H1 (cell line): Measurements from ENCODE around the gene TBPL2. TPM values are rescaled to one million over a fixed set of nuclear protein-coding genes. Genes with fewer than 3 reads are reported as not detected.

Source experiments
- CTCF ChIA-PET: fragments of 300-600 bp; sonication (Branson Sonifier 250); formaldehyde crosslinking; loops from one replicate; lab custom pipeline; 2021; ENCODE audit not compliant: partially characterized antibody; lab: Charles Lee
- POLR2A ChIA-PET: fragments of 300-600 bp; sonication (Branson Sonifier 250); formaldehyde crosslinking; loops from one replicate; lab custom pipeline; 2021; ENCODE audit warnings: inconsistent platforms; ENCODE audit not compliant: partially characterized antibody; lab: Charles Lee
- DNase-seq, 2 experiments: peaks; one replicate each; pipeline versions ENCODE4 v3.0.0 to v3.0.0-alpha.2; 2010 to 2022; ENCODE audit warnings: low spot score in 2 of 2, low read depth in 1 of 2, mixed read lengths in 1 of 2
- FAIRE-seq: peaks from 2 replicates; lab custom pipeline; 2011; peaks lifted over from hg19 to GRCh38; lab: Jason Lieb, UNC
- H2AFZ ChIP-seq: 2 replicates; pipeline ENCODE4 v1.8.1; 2012; ENCODE audit warnings: low read length, inconsistent platforms
- H2AK5ac ChIP-seq: 2 replicates; pipeline ENCODE4 v1.6.1; 2013; ENCODE audit warnings: low read depth, low read length
- H2BK120ac ChIP-seq: replicated peaks from 2 replicates; pipeline ENCODE3; 2013; ENCODE audit warnings: low read depth, low read length, inconsistent platforms
- H2BK12ac ChIP-seq: 2 replicates; pipeline ENCODE4 v1.6.1; 2013; ENCODE audit warnings: low read depth, low read length
- H2BK15ac ChIP-seq: 2 replicates; pipeline ENCODE4 v1.6.1; 2013; ENCODE audit warnings: low read length
- H2BK20ac ChIP-seq: 2 replicates; pipeline ENCODE4 v1.6.1; 2013; ENCODE audit warnings: low read length
- H2BK5ac ChIP-seq: 2 replicates; pipeline ENCODE4 v1.6.1; 2013; ENCODE audit warnings: low read depth, low read length
- H3K14ac ChIP-seq: 2 replicates; pipeline ENCODE4 v1.6.1; 2013; ENCODE audit warnings: inconsistent platforms; ENCODE audit not compliant: insufficient read length
- H3K18ac ChIP-seq: 2 replicates; pipeline ENCODE4 v1.6.1; 2013; ENCODE audit warnings: low read length; ENCODE audit errors: extremely low read depth
- H3K23ac ChIP-seq: 2 replicates; pipeline ENCODE4 v1.6.1; 2013; ENCODE audit warnings: inconsistent platforms; ENCODE audit not compliant: insufficient read length
- H3K23me2 ChIP-seq: 2 replicates; pipeline ENCODE4 v1.6.1; 2013; ENCODE audit warnings: low read depth, low read length
- H3K27ac ChIP-seq: 2 replicates; pipeline ENCODE4 v1.6.1; 2011; ENCODE audit warnings: low read depth, low read length, inconsistent platforms
- H3K27me3 ChIP-seq, 4 experiments: replicated peaks in 1 of 4; 1 replicate in 1 of 4; 2 replicates in 3 of 4; pipeline versions ENCODE4 v1.6.1 to v1.8.1; 2011 to 2013; ENCODE audit warnings: low read length in 3 of 4, mild to moderate bottlenecking in 3 of 4, inconsistent platforms in 2 of 4, mixed read lengths in 2 of 4, moderate library complexity in 1 of 4; ENCODE audit not compliant: control insufficient read depth in 3 of 4, insufficient read depth in 3 of 4; ENCODE audit errors: extremely low read depth in 1 of 4
- H3K36me3 ChIP-seq, 4 experiments: 2 replicates each; pipeline versions ENCODE4 v1.6.1 to v1.8.1; 2011 to 2013; ENCODE audit warnings: mild to moderate bottlenecking in 4 of 4, low read length in 3 of 4, moderate library complexity in 2 of 4, control low read depth in 1 of 4, inconsistent platforms in 1 of 4; ENCODE audit not compliant: insufficient read depth in 4 of 4, control insufficient read depth in 2 of 4
- H3K4ac ChIP-seq: replicated peaks from 2 replicates; pipeline ENCODE3; 2013; ENCODE audit warnings: low read length, low read depth, mixed read lengths, inconsistent platforms; ENCODE audit not compliant: insufficient read length
- H3K4me1 ChIP-seq, 4 experiments: replicated peaks in 1 of 4; 1 replicate in 1 of 4; 2 replicates in 3 of 4; pipeline versions ENCODE4 v1.6.1 to v1.8.1; 2011 to 2013; ENCODE audit warnings: low read length in 3 of 4, inconsistent platforms in 2 of 4, mixed read lengths in 1 of 4; ENCODE audit not compliant: insufficient read depth in 4 of 4, control insufficient read depth in 3 of 4
- H3K4me2 ChIP-seq, 2 experiments: 2 replicates each; pipeline versions ENCODE4 v1.6.1 to v1.8.1; 2011 to 2013; ENCODE audit warnings: low read depth in 2 of 2, low read length in 2 of 2, control low read depth in 1 of 2, inconsistent platforms in 1 of 2, mild to moderate bottlenecking in 1 of 2; ENCODE audit not compliant: insufficient read depth in 1 of 2
- H3K4me3 ChIP-seq, 4 experiments: fragments of 200-600, 300-600 bp in 1 of 4; sonication (generic), shearing (Covaris generic), sonication (Bioruptor Twin) in 1 of 4; 2 replicates each; pipeline versions ENCODE4 v1.5.1 to v1.8.1; 2011 to 2016; ENCODE audit warnings: low read length in 4 of 4, low read depth in 3 of 4, control low read depth in 2 of 4, inconsistent platforms in 2 of 4, mild to moderate bottlenecking in 2 of 4, mixed read lengths in 1 of 4, moderate library complexity in 1 of 4; ENCODE audit not compliant: insufficient read depth in 2 of 4; ENCODE audit errors: extremely low read depth in 1 of 4
- H3K56ac ChIP-seq: replicated peaks from 2 replicates; pipeline ENCODE3; 2013; ENCODE audit warnings: low read depth, mild to moderate bottlenecking, mixed read lengths, low read length, inconsistent platforms; ENCODE audit not compliant: insufficient read length
- H3K79me1 ChIP-seq: 2 replicates; pipeline ENCODE4 v1.6.1; 2013; ENCODE audit warnings: low read depth, low read length, control low read depth
- H3K79me2 ChIP-seq, 2 experiments: 2 replicates each; pipeline versions ENCODE4 v1.6.1 to v1.8.1; 2012 to 2013; ENCODE audit warnings: low read length in 2 of 2, mild to moderate bottlenecking in 2 of 2, inconsistent platforms in 1 of 2; ENCODE audit not compliant: insufficient read depth in 2 of 2, control insufficient read depth in 1 of 2
- H3K9ac ChIP-seq, 4 experiments: replicated peaks in 1 of 4; 1 replicate in 1 of 4; 2 replicates in 3 of 4; pipeline versions ENCODE4 v1.6.1 to v1.8.1; 2011 to 2013; ENCODE audit warnings: low read depth in 3 of 4, low read length in 3 of 4, control low read depth in 2 of 4, mild to moderate bottlenecking in 2 of 4, moderate library complexity in 2 of 4, inconsistent platforms in 1 of 4; ENCODE audit errors: extremely low read depth in 1 of 4
- H3K9me3 ChIP-seq, 2 experiments: 2 replicates each; pipeline versions ENCODE4 v1.6.1 to v1.8.1; 2012 to 2013; ENCODE audit warnings: mild to moderate bottlenecking in 2 of 2, moderate library complexity in 2 of 2, control low read depth in 1 of 2, inconsistent platforms in 1 of 2, low read depth in 1 of 2, low read length in 1 of 2, mixed read lengths in 1 of 2; ENCODE audit not compliant: insufficient read depth in 2 of 2
- H4K20me1 ChIP-seq, 2 experiments: replicated peaks in 1 of 2; 2 replicates each; pipeline versions ENCODE3 to v1.8.1; 2011 to 2013; ENCODE audit warnings: inconsistent platforms in 2 of 2, low read length in 2 of 2, mild to moderate bottlenecking in 1 of 2; ENCODE audit not compliant: insufficient read depth in 2 of 2, control insufficient read depth in 1 of 2
- H4K5ac ChIP-seq: 2 replicates; pipeline ENCODE4 v1.6.1; 2013; ENCODE audit warnings: low read length, low read depth, mixed read lengths, inconsistent platforms; ENCODE audit not compliant: insufficient read length
- H4K8ac ChIP-seq: 2 replicates; pipeline ENCODE4 v1.8.0; 2013; ENCODE audit warnings: mild to moderate bottlenecking, moderate library complexity, low read length, inconsistent platforms; ENCODE audit not compliant: insufficient read depth; ENCODE audit errors: extremely low read depth
- H4K91ac ChIP-seq: replicated peaks from 2 replicates; pipeline ENCODE3; 2013; ENCODE audit warnings: low read length, mixed read lengths, inconsistent platforms; ENCODE audit not compliant: insufficient read length
- ATF3 ChIP-seq: IDR thresholded peaks from 2 replicates; pipeline ENCODE4 v1.6.1; 2011; ENCODE audit warnings: low read depth, mild to moderate bottlenecking, low read length; ENCODE audit not compliant: insufficient read depth
- CBX5 ChIP-seq: fragments of 300-800, 300-1000 bp; sonication (generic); IDR thresholded peaks from 2 replicates; pipeline ENCODE4 v1.7.1; 2016; ENCODE audit warnings: antibody characterized with exemption, low read length, low read depth
- CTCF ChIP-seq, 3 experiments: IDR thresholded peaks; 1 replicate in 2 of 3; 2 replicates in 1 of 3; pipeline versions ENCODE4 v1.5.1 to v1.6.1; 2011; ENCODE audit warnings: low read length in 3 of 3, mild to moderate bottlenecking in 3 of 3, inconsistent platforms in 2 of 3, low read depth in 1 of 3, moderate library complexity in 1 of 3; ENCODE audit not compliant: insufficient read depth in 1 of 3; ENCODE audit errors: control extremely low read depth in 1 of 3
- GABPA ChIP-seq: IDR thresholded peaks from 2 replicates; pipeline ENCODE4 v1.6.1; 2011; ENCODE audit warnings: mild to moderate bottlenecking, low read length, moderate library complexity, borderline replicate concordance; ENCODE audit not compliant: insufficient read depth
- GTF2F1 ChIP-seq: IDR thresholded peaks from 2 replicates; pipeline ENCODE4 v1.6.1; 2012; ENCODE audit warnings: low read depth, low read length, improper control_type of control experiment, borderline replicate concordance
- RAD21 ChIP-seq, 2 experiments: IDR thresholded peaks in 1 of 2; conservative IDR thresholded peaks in 1 of 2; 2 replicates each; pipeline ENCODE4 v1.6.1; 2011; ENCODE audit warnings: low read depth in 2 of 2, low read length in 2 of 2, improper control_type of control experiment in 1 of 2, inconsistent platforms in 1 of 2, mild to moderate bottlenecking in 1 of 2, moderate library complexity in 1 of 2
- SIRT6 ChIP-seq: IDR thresholded peaks from one replicate; pipeline ENCODE4 v1.7.1; 2012; ENCODE audit warnings: low read length, inconsistent platforms
- SIX5 ChIP-seq: IDR thresholded peaks from 2 replicates; pipeline ENCODE4 v1.6.1; 2011; ENCODE audit warnings: mild to moderate bottlenecking, low read depth, low read length
- SP4 ChIP-seq: IDR thresholded peaks from 2 replicates; pipeline ENCODE4 v1.6.1; 2012; ENCODE audit warnings: low read length, inconsistent platforms
- TAF7 ChIP-seq: optimal IDR thresholded peaks from 2 replicates; pipeline ENCODE3; 2011; ENCODE audit warnings: low read depth, mild to moderate bottlenecking, inconsistent platforms, low read length, moderate library complexity, borderline replicate concordance
- WGBS, 2 experiments: shearing (Covaris generic) in 1 of 2; methylation state at CpG; one replicate each; pipeline versions ENCODE4 v1.1.6 to v1.1.7; 2013 to 2015; ENCODE audit warnings: low lambda C conversion rate in 2 of 2, mixed read lengths in 2 of 2, inconsistent platforms in 1 of 2, low coverage in 1 of 2, missing lambda C conversion rate in 1 of 2; ENCODE audit not compliant: insufficient replicate concordance in 2 of 2, insufficient coverage in 1 of 2, insufficient read length in 1 of 2; ENCODE audit errors: extremely low coverage in 1 of 2, missing lambda C conversion rate in 1 of 2; 5-methylcytosine and 5-hydroxymethylcytosine counted together
- polyA plus RNA-seq, 7 experiments: library from polyadenylated mRNA; depleted of rRNA in 3 of 7; stranded (reverse) in 5 of 7; unstranded in 2 of 7; fragments of >200 nt in 5 of 7; fragments of 200-250 nt in 2 of 7; gene quantifications; 1 replicate in 5 of 7; 2 replicates in 1 of 7; 4 replicates in 1 of 7; pipeline versions ENCODE4 v1.2.1 to v1.2.3, GENCODE V29; 2011 to 2013; ENCODE audit warnings: missing spikeins in 2 of 7, mixed read lengths in 2 of 7
- total RNA-seq: library from RNA; stranded (reverse); fragmentation: NEBNext Ultra II Directional; extraction: Animal tissue kit (Norgen Biotek cat#: 25700); gene quantifications from 2 replicates; pipeline ENCODE4 v1.2.1, GENCODE V29; 2021
- TF ChIP-seq, protein P1 (sequence below): IDR thresholded peaks from 2 replicates; pipeline ENCODE4 v1.6.1; 2012; ENCODE audit warnings: inconsistent platforms

TBPL2 gene
- total and polyA plus RNA-seq, 2 of the 8 experiments (the other 6 are each of a cell fraction or from before 2014, with no cell fraction given), result 0.03 TPM; not detected in 1

DNA sequence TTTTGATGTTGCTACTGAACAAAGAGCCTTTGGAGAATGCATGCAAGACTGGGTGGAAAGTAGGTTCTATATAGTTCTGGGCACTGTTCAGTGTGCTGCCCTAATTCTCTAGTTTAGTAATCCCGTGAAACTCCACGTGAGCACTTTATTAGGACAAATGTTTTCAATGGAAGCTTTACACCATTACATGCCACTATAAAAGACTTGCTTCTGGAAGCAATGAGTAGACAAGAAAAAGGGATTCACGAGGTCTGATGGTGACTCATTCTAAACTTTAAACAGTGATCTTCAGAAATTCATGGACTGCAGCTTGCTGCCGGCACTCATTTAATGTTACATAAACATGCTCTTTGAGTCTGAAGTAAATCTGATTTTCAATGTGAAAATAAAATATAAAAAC lies 51.1 kb downstream of the TBPL2 start:
- H3K79me2 ChIP-seq, result no peaks in the 10 kb centered on the region
- 91% methylated on average over 4 of the region's 4 CpGs; no CpG with 5 or more reads in 1 of the 2 experiments for WGBS, 2 experiments
- H2BK5ac ChIP-seq, result no peak overlapping the region
- FAIRE-seq, result no peak
- H2BK12ac ChIP-seq, result no peak overlapping the region
- H4K91ac ChIP-seq, result no peak overlapping the region
- H3K4me3 ChIP-seq, result no peak overlapping the region
- H2AK5ac ChIP-seq, result no peak overlapping the region
- no peak overlapping the region for H2AFZ ChIP-seq
- CTCF ChIA-PET, result interaction anchor here (0.9 to 1.1 kb wide), 2 partner anchors 10 to 35 kb away, joined by 3 read pairs; no protein-coding TSS in a partner anchor
- H2BK120ac ChIP-seq, result no peak overlapping the region
- H3K27me3 ChIP-seq, result no peaks in the 10 kb centered on the region
- H3K9ac ChIP-seq, result no peak overlapping the region
- H3K4ac ChIP-seq, result no peak overlapping the region
- no peak overlapping the region for H3K27ac ChIP-seq
- no peak overlapping the region for H3K18ac ChIP-seq
- no peak overlapping the region for H2BK20ac ChIP-seq
- no peak overlapping the region for H3K4me2 ChIP-seq
- no peaks in the 10 kb centered on the region for H3K4me1 ChIP-seq
- H2BK15ac ChIP-seq, result no peak overlapping the region
- H3K14ac ChIP-seq, result no peak overlapping the region
- H3K9me3 ChIP-seq, result no peaks in the 10 kb centered on the region
- no peak overlapping the region for H4K8ac ChIP-seq
- no peak for DNase-seq
- POLR2A ChIA-PET, result no interaction called here
- H3K79me1 ChIP-seq, result no peaks in the 10 kb centered on the region
- peaks cover 0 to 2% of the 10 kb centered on the region in 2 experiments for H4K20me1 ChIP-seq
- no peak overlapping the region for H3K56ac ChIP-seq
- H3K23me2 ChIP-seq, result no peaks in the 10 kb centered on the region
- no peak overlapping the region for H3K23ac ChIP-seq
- H3K36me3 ChIP-seq, result peaks cover 6 to 20% (median 9%) of the 10 kb centered on the region in 4 experiments; a peak in 7 of 8 replicates
- no peak overlapping the region for H4K5ac ChIP-seq
- TF ChIP-seq SIX5 (no peak), TAF7 (no peak), SP4 (no peak), RAD21 (IDR thresholded peaks at IDR 0.05 in 1 of 2, conservative IDR thresholded peaks at IDR 0.05 in 1 of 2; ENCODE audit: low read depth in 2 of 2, low read length in 2 of 2) (no peak), CTCF (IDR thresholded peaks at IDR 0.05; ENCODE audit: control extremely low read depth in 1 of 3, insufficient read depth in 1 of 3, low read depth in 1 of 3, low read length in 3 of 3) (no peak), CBX5 (no peak), GTF2F1 (no peak), ATF3 (no peak), SIRT6 (no peak), GABPA (no peak)
- TF ChIP-seq, protein P1, sequence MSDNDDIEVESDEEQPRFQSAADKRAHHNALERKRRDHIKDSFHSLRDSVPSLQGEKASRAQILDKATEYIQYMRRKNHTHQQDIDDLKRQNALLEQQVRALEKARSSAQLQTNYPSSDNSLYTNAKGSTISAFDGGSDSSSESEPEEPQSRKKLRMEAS, result no peak
